Memory B cell (primary cell): ENCODE data around the gene CEMIP.

Source experiments
- ATAC-seq: fragments of 150-1000 bp; cut with Tn5 transposase; 2 replicates; pipeline ENCODE4 v1.10.0; 2021; ENCODE audit warnings: low read depth, mild to moderate bottlenecking, moderate library complexity
- DNase-seq, 2 donors: peaks; one replicate each; pipeline ENCODE4 v3.0.0; 2022; ENCODE audit warnings: low spot score in 2 of 2
- H3K27ac Mint-ChIP-seq: one replicate; pipeline ENCODE4 v1.8.0; 2022; ENCODE audit warnings: mild to moderate bottlenecking, moderate library complexity, mixed read lengths
- H3K27me3 Mint-ChIP-seq: one replicate; pipeline ENCODE4 v1.8.0; 2022; ENCODE audit warnings: mixed read lengths
- H3K36me3 Mint-ChIP-seq: one replicate; pipeline ENCODE4 v1.8.0; 2022; ENCODE audit warnings: mild to moderate bottlenecking, mixed read lengths
- H3K4me1 Mint-ChIP-seq: one replicate; pipeline ENCODE4 v1.8.0; 2022; ENCODE audit warnings: mixed read lengths
- H3K4me3 Mint-ChIP-seq: one replicate; pipeline ENCODE4 v1.8.0; 2022; ENCODE audit warnings: mild to moderate bottlenecking, moderate library complexity, mixed read lengths
- H3K9me3 Mint-ChIP-seq: one replicate; pipeline ENCODE4 v1.8.0; 2022; ENCODE audit warnings: mixed read lengths

CEMIP gene

GRCh38 chr15:80871858-80872257, 92.7 kb downstream of the CEMIP start:
- no peak for ATAC-seq

GRCh38 chr15:80873366-80873952, 94.3 kb downstream of the CEMIP start:
- no peak overlapping the region for H3K4me3 Mint-ChIP-seq
- H3K9me3 Mint-ChIP-seq: no peaks in the 10 kb centered on the region
- DNase-seq (no peak), ATAC-seq (no peak)
- peaks cover 13% of the 10 kb centered on the region for H3K27me3 Mint-ChIP-seq
- no peak overlapping the region for H3K27ac Mint-ChIP-seq
- H3K4me1 Mint-ChIP-seq: no peaks in the 10 kb centered on the region
- peaks cover 2% of the 10 kb centered on the region for H3K36me3 Mint-ChIP-seq

More at GRCh38 chr15:80871858-80872257, 92.7 kb downstream of the CEMIP start:
- H3K9me3 Mint-ChIP-seq: no peaks in the 10 kb centered on the region
- peaks cover 2% of the 10 kb centered on the region for H3K36me3 Mint-ChIP-seq
- no peaks in the 10 kb centered on the region for H3K4me1 Mint-ChIP-seq
- H3K27me3 Mint-ChIP-seq: peaks cover 8% of the 10 kb centered on the region
- no peak for DNase-seq
- no peak overlapping the region for H3K27ac Mint-ChIP-seq
- H3K4me3 Mint-ChIP-seq: no peak overlapping the region

GRCh38 chr15:80875568-80876347, 96.6 kb downstream of the CEMIP start:
- Mint-ChIP-seq H3K4me1 (no peaks in the 10 kb centered on the region), H3K4me3 (no peak overlapping the region), H3K27me3 (peaks cover 12% of the 10 kb centered on the region), H3K27ac (no peak overlapping the region), H3K9me3 (no peaks in the 10 kb centered on the region), H3K36me3 (peaks cover 2% of the 10 kb centered on the region)
- ATAC-seq: no peak
- no peak for DNase-seq

GRCh38 chr15:80876348-80876674, 97.1 kb downstream of the CEMIP start:
- Mint-ChIP-seq H3K4me1 (no peaks in the 10 kb centered on the region), H3K27ac (no peak overlapping the region), H3K27me3 (peaks cover 14% of the 10 kb centered on the region), H3K4me3 (no peak overlapping the region), H3K9me3 (no peaks in the 10 kb centered on the region), H3K36me3 (peaks cover 2% of the 10 kb centered on the region)
- ATAC-seq: no peak
- DNase-seq: no peak

DNA sequence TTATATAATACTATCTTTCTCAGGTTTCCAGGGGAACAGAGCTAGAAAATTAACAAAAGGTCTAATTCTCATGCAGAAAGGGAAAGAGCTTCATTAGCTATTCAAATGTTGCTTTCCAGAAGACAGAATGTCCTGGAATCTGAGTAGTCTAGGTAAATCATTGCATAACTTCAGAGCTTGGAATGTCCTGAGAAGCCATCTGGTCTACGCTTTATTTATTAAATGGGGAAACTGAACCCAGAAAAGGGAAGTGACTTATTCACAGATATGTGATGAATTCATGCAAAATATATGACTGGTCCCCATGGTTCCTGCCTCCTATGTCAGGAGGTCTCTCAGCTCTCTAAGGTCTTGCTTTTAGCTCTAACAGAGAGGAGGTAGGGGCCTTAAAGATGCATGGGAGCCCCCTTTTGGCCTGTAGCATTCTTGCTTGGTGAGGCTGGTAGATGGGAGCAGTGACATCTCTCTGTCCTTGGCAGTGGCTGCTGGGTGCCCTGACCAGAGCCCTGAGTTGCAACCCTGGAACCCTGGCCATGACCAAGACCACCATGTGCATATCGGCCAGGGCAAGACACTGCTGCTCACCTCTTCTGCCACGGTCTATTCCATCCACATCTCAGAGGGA, 99.2 kb downstream of the CEMIP start:
- peak overlapping the region; percentile 18 for H3K27ac Mint-ChIP-seq
- no peaks in the 10 kb centered on the region for H3K4me1 Mint-ChIP-seq
- no peaks in the 10 kb centered on the region for H3K36me3 Mint-ChIP-seq
- no peaks in the 10 kb centered on the region for H3K9me3 Mint-ChIP-seq
- ATAC-seq: peak; percentile 70
- DNase-seq: peak in 1 of 2 donors; percentile 1
- peaks cover 13% of the 10 kb centered on the region for H3K27me3 Mint-ChIP-seq
- no peak overlapping the region for H3K4me3 Mint-ChIP-seq

DNA sequence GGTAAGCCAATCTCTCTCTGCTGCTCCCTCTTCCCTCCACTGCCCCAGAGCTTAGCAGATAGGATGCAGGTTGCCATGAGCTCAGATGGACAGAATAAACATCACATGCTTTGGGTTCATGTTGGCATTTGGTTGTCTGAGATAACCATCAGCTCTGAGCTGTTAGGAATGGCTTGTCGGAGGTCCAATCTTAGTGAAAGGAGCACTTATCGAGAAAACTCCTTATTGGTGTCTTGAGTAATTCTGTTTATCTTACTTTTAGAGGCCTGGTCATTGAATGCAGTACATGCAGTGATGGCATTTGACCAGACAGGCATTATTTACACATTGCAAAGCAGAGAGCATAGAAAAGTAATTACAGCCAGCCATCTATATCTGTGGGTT, 99.7 kb downstream of the CEMIP start:
- no peaks in the 10 kb centered on the region for H3K4me1 Mint-ChIP-seq
- H3K36me3 Mint-ChIP-seq: no peaks in the 10 kb centered on the region
- DNase-seq (no peak), ATAC-seq (no peak)
- H3K27me3 Mint-ChIP-seq: peaks cover 13% of the 10 kb centered on the region
- H3K9me3 Mint-ChIP-seq: no peaks in the 10 kb centered on the region
- no peak overlapping the region for H3K4me3 Mint-ChIP-seq
- no peak overlapping the region for H3K27ac Mint-ChIP-seq

DNA sequence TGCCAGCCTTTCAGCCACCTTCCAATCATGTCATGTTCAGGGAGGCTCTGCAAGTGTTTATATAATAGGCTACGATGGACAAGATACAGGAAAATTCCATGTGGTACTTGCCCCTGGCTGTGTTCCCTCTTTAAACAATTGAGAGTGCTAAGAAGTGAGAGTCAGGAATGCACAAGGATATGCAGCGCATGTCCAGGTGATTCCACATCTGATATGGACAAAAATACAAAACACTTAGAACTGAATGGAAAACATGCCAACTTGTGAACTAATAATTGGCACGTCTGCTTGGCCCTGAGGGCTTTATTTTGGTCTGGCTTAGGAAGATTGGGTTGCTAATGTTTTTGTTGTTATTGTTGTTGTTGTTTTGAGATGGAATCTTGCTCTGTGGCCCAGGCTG, 100.9 kb downstream of the CEMIP start:
- ATAC-seq: no peak
- H3K4me1 Mint-ChIP-seq: no peaks in the 10 kb centered on the region

DNA sequence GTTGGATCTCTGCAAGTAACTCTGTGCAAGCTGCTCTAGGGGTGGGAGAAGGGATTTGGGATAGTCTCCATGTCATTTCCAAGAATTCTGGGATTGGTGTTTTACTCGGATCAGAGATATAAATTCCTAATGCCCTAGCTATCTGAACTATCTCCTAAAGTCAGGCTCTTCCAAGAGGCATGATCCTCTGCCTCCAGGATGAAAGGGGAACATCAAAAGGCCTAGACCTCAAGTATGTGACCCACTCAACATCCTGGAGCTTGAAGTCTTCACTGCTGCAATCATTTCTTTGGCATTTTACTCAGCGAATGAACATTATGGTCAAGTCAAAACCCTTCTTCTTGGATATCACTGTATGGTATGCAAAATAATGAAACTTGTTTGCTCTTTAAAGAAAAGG, 104.5 kb downstream of the CEMIP start:
- no peaks in the 10 kb centered on the region for H3K4me1 Mint-ChIP-seq
- no peak overlapping the region for H3K4me3 Mint-ChIP-seq
- ATAC-seq (no peak), DNase-seq (no peak)
- H3K9me3 Mint-ChIP-seq: no peaks in the 10 kb centered on the region
- peaks cover 2% of the 10 kb centered on the region for H3K36me3 Mint-ChIP-seq
- H3K27me3 Mint-ChIP-seq: peaks cover 7% of the 10 kb centered on the region
- H3K27ac Mint-ChIP-seq: no peak overlapping the region

More for the DNA sequence above, 100.9 kb downstream of the CEMIP start:
- Mint-ChIP-seq H3K27ac (no peak overlapping the region), H3K4me3 (no peak overlapping the region), H3K9me3 (no peaks in the 10 kb centered on the region), H3K27me3 (peaks cover 13% of the 10 kb centered on the region), H3K36me3 (no peaks in the 10 kb centered on the region)
- DNase-seq: no peak

- no peak overlapping the region for H3K4me3 Mint-ChIP-seq
- DNase-seq: no peak
- H3K4me1 Mint-ChIP-seq: no peaks in the 10 kb centered on the region
- no peak overlapping the region for H3K27ac Mint-ChIP-seq
- H3K9me3 Mint-ChIP-seq: no peaks in the 10 kb centered on the region
- peaks cover 2% of the 10 kb centered on the region for H3K36me3 Mint-ChIP-seq
- peaks cover 7% of the 10 kb centered on the region for H3K27me3 Mint-ChIP-seq
- ATAC-seq: no peak
These were observed 105.9 kb downstream of the CEMIP start for GRCh38 chr15:80885016-80885579.

GRCh38 chr15:80887148-80887547, 108.0 kb downstream of the CEMIP start:
- no peak for DNase-seq
- Mint-ChIP-seq H3K4me1 (no peaks in the 10 kb centered on the region), H3K27me3 (peaks cover 3% of the 10 kb centered on the region), H3K4me3 (no peak overlapping the region), H3K9me3 (no peaks in the 10 kb centered on the region), H3K27ac (no peak overlapping the region), H3K36me3 (peaks cover 2% of the 10 kb centered on the region)
- no peak for ATAC-seq

- no peak for ATAC-seq
- DNase-seq: no peak
- Mint-ChIP-seq H3K4me3 (no peak overlapping the region), H3K9me3 (no peaks in the 10 kb centered on the region), H3K27ac (no peak overlapping the region), H3K36me3 (peaks cover 2% of the 10 kb centered on the region), H3K4me1 (no peaks in the 10 kb centered on the region), H3K27me3 (peaks cover 3% of the 10 kb centered on the region)
These were observed 109.7 kb downstream of the CEMIP start for GRCh38 chr15:80888846-80889245.

DNA sequence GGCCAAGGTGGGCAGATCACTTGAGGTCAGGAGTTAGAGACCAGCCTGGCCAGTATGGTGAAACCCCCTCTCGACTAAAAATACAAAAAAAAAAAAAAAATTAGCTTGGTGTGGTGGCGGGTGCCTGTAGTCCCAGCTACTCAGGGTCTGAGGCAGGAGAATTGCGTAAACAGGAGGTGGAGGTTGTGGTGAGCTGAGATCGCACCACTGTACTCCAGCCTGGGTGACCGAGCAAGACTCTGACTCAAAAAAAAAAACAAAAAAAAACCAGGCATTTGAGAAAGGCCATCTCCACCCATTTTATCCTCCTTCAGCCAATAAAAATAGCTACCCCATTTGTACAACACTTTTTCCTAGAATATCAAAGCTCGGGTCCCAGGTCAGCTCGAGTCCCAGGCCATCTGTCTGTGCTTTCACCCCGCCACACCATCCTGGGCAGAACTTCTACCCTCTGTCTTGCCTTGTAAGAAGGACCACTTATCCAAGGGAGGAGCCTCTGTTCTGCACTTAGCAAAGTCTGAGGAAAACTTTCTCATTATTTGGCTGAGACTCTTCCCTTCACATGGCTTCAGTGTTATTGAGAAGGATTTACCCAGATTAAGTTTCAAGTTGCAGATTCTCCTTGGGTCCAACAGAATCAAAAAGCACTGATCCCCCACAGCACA, 111.3 kb downstream of the CEMIP start:
- Mint-ChIP-seq H3K27me3 (peaks cover 3% of the 10 kb centered on the region), H3K27ac (no peak overlapping the region), H3K36me3 (peaks cover 4% of the 10 kb centered on the region), H3K4me3 (no peak overlapping the region), H3K4me1 (no peaks in the 10 kb centered on the region), H3K9me3 (no peaks in the 10 kb centered on the region)
- no peak for ATAC-seq
- DNase-seq: no peak

DNA sequence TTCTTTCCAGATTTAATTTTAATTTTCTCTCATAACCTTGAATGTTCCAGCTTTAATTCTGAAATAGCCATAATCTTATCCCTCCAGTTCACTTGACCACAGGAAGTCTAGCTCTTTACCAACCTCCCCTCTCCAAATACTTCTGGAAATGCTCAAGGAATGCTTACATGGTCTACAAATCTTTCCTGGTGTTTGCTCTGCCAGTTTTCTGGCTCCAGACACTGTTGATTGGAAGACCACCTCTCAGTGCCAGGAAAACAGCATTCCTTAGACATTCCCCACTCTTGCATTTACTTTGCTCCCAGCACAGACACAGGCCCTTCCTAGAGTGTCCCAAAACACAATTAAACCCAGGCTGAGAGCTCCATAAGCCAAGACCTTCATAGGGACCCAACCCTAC, 111.8 kb downstream of the CEMIP start:
- H3K36me3 Mint-ChIP-seq: peaks cover 6% of the 10 kb centered on the region
- DNase-seq (no peak), ATAC-seq (no peak)
- H3K27me3 Mint-ChIP-seq: peaks cover under 1% of the 10 kb centered on the region
- H3K4me1 Mint-ChIP-seq: no peaks in the 10 kb centered on the region
- H3K27ac Mint-ChIP-seq: no peak overlapping the region
- H3K9me3 Mint-ChIP-seq: no peaks in the 10 kb centered on the region
- H3K4me3 Mint-ChIP-seq: no peak overlapping the region

DNA sequence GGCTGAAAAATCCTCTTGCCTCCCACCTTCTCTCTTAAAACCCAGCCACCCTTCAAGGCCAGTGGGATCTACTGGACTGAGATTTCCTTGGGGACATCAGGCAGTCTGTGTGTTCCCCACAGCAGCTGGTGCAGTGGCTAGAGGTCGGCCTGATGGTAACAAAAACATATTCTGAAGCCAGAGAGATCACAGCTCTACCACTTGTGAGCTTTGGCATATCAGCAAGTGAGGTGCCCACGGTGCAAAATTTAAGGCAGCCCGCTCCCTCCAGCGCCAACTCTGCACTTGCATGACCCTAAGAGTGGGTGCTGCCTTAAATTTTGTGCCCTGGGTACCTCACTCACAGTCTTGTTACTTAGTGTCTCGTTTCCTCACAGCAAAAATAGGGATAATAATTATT, 113.2 kb downstream of the CEMIP start:
- H3K9me3 Mint-ChIP-seq: peaks cover 2% of the 10 kb centered on the region
- no peaks in the 10 kb centered on the region for H3K4me1 Mint-ChIP-seq
- no peak overlapping the region for H3K4me3 Mint-ChIP-seq
- peaks cover 12% of the 10 kb centered on the region for H3K36me3 Mint-ChIP-seq
- ATAC-seq (no peak), DNase-seq (no peak)
- H3K27ac Mint-ChIP-seq: no peak overlapping the region
- H3K27me3 Mint-ChIP-seq: no peaks in the 10 kb centered on the region
